T-helper 1 cell treated with Interleukin-12 subunit alpha and Interleukin-12 subunit beta and Interleukin-4 antibody, amounts not matched to agents 30 ng/mL and 1 ng/mL, for 36 hours (primary cell): ENCODE measurements around the gene LMOD1. TPM values are rescaled to one million over a fixed set of nuclear protein-coding genes. Genes with fewer than 3 reads are reported as not detected.
"Not testable (repeated sequence)": the region's sequence is repeated elsewhere in the genome, so short reads cannot be mapped to it uniquely, and the experiment has no call there.

Experiments used
- intact Hi-C: fragments of 100-400 bp; cut with micrococcal nuclease; formaldehyde crosslinking; loops from one replicate; pipeline ENCODE4 v1.15.1; 2024
- total RNA-seq: library from RNA; stranded (reverse); gene quantifications from 2 replicates; pipeline ENCODE4 v1.2.3, GENCODE V29; 2022

The LMOD1 gene
- total RNA-seq, result not detected in 2 replicates

GRCh38 chr1:201946224-201946908 is at the start of gene LMOD1:
TSS of gene LMOD1 (minus strand) at chr1:201946548. CDS start at chr1:201946340, 208 bp downstream.
- intact Hi-C loops, result no loop called here

- intact Hi-C loops, result no loop called here
Measured at GRCh38 chr1:201990427-201990826, 44.1 kb upstream of the LMOD1 start.

- intact Hi-C loops, result no loop called here
Measured at GRCh38 chr1:201989354-201990128, 43.2 kb upstream of the LMOD1 start.

GRCh38 chr1:201988601-201989000 is 42.3 kb upstream of the LMOD1 start:
- intact Hi-C loops, result no loop called here

GRCh38 chr1:201985355-201985754 is 39.0 kb upstream of the LMOD1 start:
- intact Hi-C loops, result no loop called here

GRCh38 chr1:201984446-201984845 is 38.1 kb upstream of the LMOD1 start:
- intact Hi-C loops, result no loop called here

GRCh38 chr1:201983380-201983805 is 37.0 kb upstream of the LMOD1 start:
- intact Hi-C loops, result loop anchor here (2.0 kb wide), 1 partner anchor 15 kb away; no protein-coding TSS in a partner anchor

- intact Hi-C loops, result loop anchor here (1.0 to 2.0 kb wide), 4 partner anchors 16 to 154 kb away; partner anchors contain the start of genes IPO9 and TIMM17A
Measured at GRCh38 chr1:201982623-201983379, 36.5 kb upstream of the LMOD1 start, which contains the start of gene RNPEP. TSS of gene RNPEP (plus strand) at chr1:201982648. CDS start at chr1:201982667, 19 bp downstream.

- intact Hi-C loops, result loop anchor here (1.0 to 2.0 kb wide), 4 partner anchors 17 to 153 kb away; partner anchors contain the start of genes IPO9 and TIMM17A
Measured at GRCh38 chr1:201982082-201982622, 35.8 kb upstream of the LMOD1 start.

- intact Hi-C loops, result no loop called here
Measured at GRCh38 chr1:201970334-201971159, 24.2 kb upstream of the LMOD1 start.

GRCh38 chr1:201968202-201968925 is 22.0 kb upstream of the LMOD1 start:
- intact Hi-C loops, result no loop called here

GRCh38 chr1:201966171-201966570 is 19.8 kb upstream of the LMOD1 start:
- intact Hi-C loops, result no loop called here

GRCh38 chr1:201964261-201964660 is 17.9 kb upstream of the LMOD1 start:
- intact Hi-C loops, result no loop called here

- intact Hi-C loops, result not testable (repeated sequence)
Measured at GRCh38 chr1:201962382-201962781, 16.0 kb upstream of the LMOD1 start.

- intact Hi-C loops, result loop anchor here (5.0 kb wide), 3 partner anchors 81 to 1009 kb away; partner anchors contain the start of genes CYB5R1 and KIF21B
Measured at GRCh38 chr1:201958348-201958747, 12.0 kb upstream of the LMOD1 start.

GRCh38 chr1:201955729-201956143 is 9.4 kb upstream of the LMOD1 start:
- intact Hi-C loops, result loop anchor here (1.0 to 5.0 kb wide), 9 partner anchors 27 to 1012 kb away; partner anchors contain the start of genes ARL8A, CYB5R1, IPO9 and KIF21B

- intact Hi-C loops, result loop anchor here (1.0 to 5.0 kb wide), 9 partner anchors 27 to 1012 kb away; partner anchors contain the start of genes ARL8A, CYB5R1, IPO9 and KIF21B
Measured at GRCh38 chr1:201955009-201955728, 8.8 kb upstream of the LMOD1 start, which contains the start of gene TIMM17A. TSS of gene TIMM17A (plus strand) at chr1:201955503. CDS start at chr1:201955527, 24 bp downstream.
